ENCODE measurements around the gene LARP1. TPM values are rescaled to one million over a fixed set of nuclear protein-coding genes. Genes with fewer than 3 reads are reported as not detected.

LARP1 gene
- total and polyA plus RNA-seq, 2 donors (not counting 1 experiment from before 2014, with no cell fraction given), result 59.6 to 150 TPM

GRCh38 chr5:154712518-154713437, 42.4 kb upstream of the LARP1 start:
- peaks cover 4 to 8% of the 10 kb centered on the region in 2 donors for H3K4me1 ChIP-seq (ENCODE audit: control insufficient read depth in 2 of 2, insufficient read depth in 2 of 2, low read length in 2 of 2)
- no peaks in the 10 kb centered on the region for H3K9me3 Mint-ChIP-seq (ENCODE audit: insufficient read depth)
- no peak overlapping the region for H3K9ac ChIP-seq (ENCODE audit: low read length)
- no peak overlapping the region for H2AFZ ChIP-seq (ENCODE audit: insufficient read depth, low read depth, low read length, poor library complexity, severe bottlenecking)
- ATAC-seq (ENCODE audit: low read depth), result no peak
- no peak overlapping the region for H3K4me3 Mint-ChIP-seq
- no peak overlapping the region for H3K4me3 ChIP-seq (ENCODE audit: control extremely low read depth in 1 of 5, extremely low read depth in 1 of 5, insufficient read depth in 1 of 5, low read depth in 2 of 5, low read length in 4 of 5)
- DNase-seq, result no peak
- ChIA-PET POLR2A (no interaction called here), CTCF (no interaction called here)
- no peaks in the 10 kb centered on the region for H3K9me3 ChIP-seq (ENCODE audit: control extremely low read depth in 1 of 3, control insufficient read depth in 2 of 3, insufficient read depth in 1 of 3, low read length in 2 of 3)
- H3K27me3 Mint-ChIP-seq, result no peaks in the 10 kb centered on the region
- no peak overlapping the region for H3K27ac Mint-ChIP-seq
- intact Hi-C loops (cut with micrococcal nuclease), result no loop called here
- H4K20me1 ChIP-seq (ENCODE audit: control insufficient read depth, insufficient read depth, low read length, poor library complexity, severe bottlenecking), result no peaks in the 10 kb centered on the region
- 95% methylated on average over 12 of the region's 13 CpGs for WGBS (ENCODE audit: insufficient coverage)
- no peaks in the 10 kb centered on the region for H3K79me2 ChIP-seq (ENCODE audit: control insufficient read depth, insufficient read depth, low read length)
- TF ChIP-seq EZH2 (IDR thresholded peaks at IDR 0.05; ENCODE audit: borderline replicate concordance, insufficient read depth, low read depth, low read length, poor library complexity, severe bottlenecking), result no peak
- TF ChIP-seq CTCF (IDR thresholded peaks at IDR 0.05), result no peak
- H3K4me1 Mint-ChIP-seq, result peaks cover 6% of the 10 kb centered on the region
- H3K4me2 ChIP-seq (replicated peaks; ENCODE audit: low read depth, low read length, poor library complexity, severe bottlenecking), result no peak overlapping the region
- no peaks in the 10 kb centered on the region for H3K27me3 ChIP-seq (replicated peaks in 1 of 4; ENCODE audit: control extremely low read depth in 1 of 4, control insufficient read depth in 3 of 4, insufficient read depth in 4 of 4, low read length in 3 of 4)
- H3K27ac ChIP-seq (ENCODE audit: low read length in 2 of 2), result no peak overlapping the region
- H3K36me3 ChIP-seq (replicated peaks in 1 of 2; ENCODE audit: control extremely low read depth in 1 of 2, control insufficient read depth in 1 of 2, extremely low read depth in 1 of 2, insufficient read depth in 2 of 2, low read length in 1 of 2), result no peaks in the 10 kb centered on the region

GRCh38 chr5:154713615-154714125, 41.5 kb upstream of the LARP1 start:
- POLR2A ChIA-PET, result no interaction called here
- Mint-ChIP-seq H3K4me1 (peaks cover 6% of the 10 kb centered on the region), H3K9me3 (ENCODE audit: insufficient read depth) (no peaks in the 10 kb centered on the region), H3K4me3 (no peak overlapping the region), H3K27ac (no peak overlapping the region), H3K27me3 (no peaks in the 10 kb centered on the region)
- Histone ChIP-seq H2AFZ (ENCODE audit: insufficient read depth, low read depth, low read length, poor library complexity, severe bottlenecking) (peak overlapping the region; percentile 9), H3K9ac (ENCODE audit: low read length) (no peak overlapping the region), H3K4me3 (ENCODE audit: control extremely low read depth in 1 of 5, extremely low read depth in 1 of 5, insufficient read depth in 1 of 5, low read depth in 2 of 5, low read length in 4 of 5) (no peak overlapping the region), H3K4me1 (ENCODE audit: control insufficient read depth in 2 of 2, insufficient read depth in 2 of 2, low read length in 2 of 2) (peaks cover 4 to 8% of the 10 kb centered on the region in 2 donors), H3K4me2 (replicated peaks; ENCODE audit: low read depth, low read length, poor library complexity, severe bottlenecking) (no peak overlapping the region), H3K9me3 (ENCODE audit: control extremely low read depth in 1 of 3, control insufficient read depth in 2 of 3, insufficient read depth in 1 of 3, low read length in 2 of 3) (no peaks in the 10 kb centered on the region), H3K36me3 (replicated peaks in 1 of 2; ENCODE audit: control extremely low read depth in 1 of 2, control insufficient read depth in 1 of 2, extremely low read depth in 1 of 2, insufficient read depth in 2 of 2, low read length in 1 of 2) (no peaks in the 10 kb centered on the region), H3K79me2 (ENCODE audit: control insufficient read depth, insufficient read depth, low read length) (no peaks in the 10 kb centered on the region), H4K20me1 (ENCODE audit: control insufficient read depth, insufficient read depth, low read length, poor library complexity, severe bottlenecking) (no peaks in the 10 kb centered on the region), H3K27ac (ENCODE audit: low read length in 2 of 2) (no peak overlapping the region), H3K27me3 (replicated peaks in 1 of 4; ENCODE audit: control extremely low read depth in 1 of 4, control insufficient read depth in 3 of 4, insufficient read depth in 4 of 4, low read length in 3 of 4) (no peaks in the 10 kb centered on the region)
- CTCF ChIA-PET, result interaction anchor here (1.5 kb wide), 1 partner anchor 31 kb away, joined by 3 read pairs; no protein-coding TSS in a partner anchor
- ATAC-seq (ENCODE audit: low read depth), result no peak
- TF ChIP-seq CTCF (IDR thresholded peaks at IDR 0.05) (no peak), EZH2 (IDR thresholded peaks at IDR 0.05; ENCODE audit: borderline replicate concordance, insufficient read depth, low read depth, low read length, poor library complexity, severe bottlenecking) (no peak)
- WGBS (ENCODE audit: insufficient coverage), result 100% methylated on average over 2 of the region's 2 CpGs
- DNase-seq, result no peak
- intact Hi-C loops (cut with micrococcal nuclease), result no loop called here
